Body of pancreas (tissue), 4 donors: ENCODE results near the gene DYSF. TPM values are rescaled to one million over a fixed set of nuclear protein-coding genes. Genes with fewer than 3 reads are reported as not detected.

Experiments
- ATAC-seq: fragments of 150-250 bp; one replicate; pipeline ENCODE4 v1.9.1; 2016
- DNase-seq, 4 donors: peaks; one replicate each; pipeline ENCODE4 v3.0.0-alpha.2; 2019
- H3K27ac ChIP-seq, 4 donors: fragments of 200-600 bp; sonication (generic); 1 replicate in 3 of 4; 2 replicates in 1 of 4; pipeline versions ENCODE4 v1.5.1 to v1.6.1; 2016 to 2019; ENCODE audit warnings: mild to moderate bottlenecking in 1 of 4, mixed read lengths in 1 of 4, moderate library complexity in 1 of 4
- H3K27me3 ChIP-seq, 2 donors: fragments of 200-600 bp; sonication (generic); one replicate each; pipeline ENCODE4 v1.6.0; 2016; ENCODE audit warnings: mild to moderate bottlenecking in 1 of 2
- H3K36me3 ChIP-seq, 2 donors: fragments of 200-600 bp; sonication (generic); replicated peaks in 1 of 2; 2 replicates each; pipeline ENCODE4 v1.5.1; 2016; ENCODE audit warnings: low read depth in 2 of 2; ENCODE audit not compliant: insufficient read depth in 1 of 2
- H3K4me1 ChIP-seq: fragments of 200-600 bp; sonication (generic); one replicate; pipeline ENCODE4 v1.6.0; 2016
- H3K4me3 ChIP-seq, 2 donors: fragments of 200-600 bp; sonication (generic); 1 replicate in 1 of 2; 2 replicates in 1 of 2; pipeline ENCODE4 v1.5.1; 2016 to 2019
- H3K9me3 ChIP-seq, 3 donors: fragments of 200-600 bp; sonication (generic); 1 replicate in 2 of 3; 2 replicates in 1 of 3; pipeline ENCODE4 v1.5.1; 2016
- CTCF ChIP-seq, 7 experiments: fragments of 450-650 bp in 4 of 7; fragments of 200-600 bp in 3 of 7; sonication (generic) in 3 of 7; IDR thresholded peaks; one replicate each; pipeline ENCODE4 v1.5.1; 2016 to 2019; ENCODE audit warnings: antibody characterized with exemption in 7 of 7
- POLR2A ChIP-seq, 3 donors: fragments of 450-650 bp; IDR thresholded peaks; one replicate each; pipeline ENCODE4 v1.6.1; 2016; ENCODE audit warnings: antibody characterized with exemption in 3 of 3, mild to moderate bottlenecking in 2 of 3
- WGBS, 2 donors: methylation state at CpG; one replicate each; pipeline ENCODE4 v1.1.5; 2017; 5-methylcytosine and 5-hydroxymethylcytosine counted together
- intact Hi-C: fragments of 100-400 bp; cut with DNase I; formaldehyde crosslinking; loops from one replicate; pipeline ENCODE4 v1.15.1; 2023
- total RNA-seq, 2 donors: library from RNA; depleted of rRNA; stranded (reverse); fragments of >200 nt; gene quantifications; one replicate each; pipeline ENCODE4 v1.1.0, GENCODE V29; 2016

The DYSF gene
- total RNA-seq, 2 donors from 2014 or later = 3.1 to 10.9 TPM

GRCh38 chr2:71555798-71556454 is 102.6 kb downstream of the DYSF start:
- peak; percentile 66 for ATAC-seq

GRCh38 chr2:71556692-71557250 is 103.4 kb downstream of the DYSF start:
- TF ChIP-seq POLR2A (IDR thresholded peaks at IDR 0.05) (no peak), CTCF (IDR thresholded peaks at IDR 0.05) (no peak)
- WGBS, 2 donors = 56 to 65% methylated on average over 5 of the region's 5 CpGs
- no peaks in the 10 kb centered on the region for H3K36me3 ChIP-seq
- H3K27me3 ChIP-seq = no peaks in the 10 kb centered on the region
- H3K27ac ChIP-seq = peak overlapping the region in 3 of 4 donors; percentile 57 to 65 (median 59)
- no peak overlapping the region for H3K4me3 ChIP-seq
- peaks cover 44% of the 10 kb centered on the region for H3K4me1 ChIP-seq
- DNase-seq = no peak
- ATAC-seq = no peak
- H3K9me3 ChIP-seq = no peaks in the 10 kb centered on the region
- intact Hi-C loops = no loop called here

More at GRCh38 chr2:71555798-71556454, 102.6 kb downstream of the DYSF start:
- no peaks in the 10 kb centered on the region for H3K36me3 ChIP-seq
- intact Hi-C loops = no loop called here
- peaks cover 44% of the 10 kb centered on the region for H3K4me1 ChIP-seq
- H3K4me3 ChIP-seq = no peak overlapping the region
- no peaks in the 10 kb centered on the region for H3K27me3 ChIP-seq
- H3K9me3 ChIP-seq = no peaks in the 10 kb centered on the region
- DNase-seq = peak; percentile 31 to 47 (median 40)
- WGBS, 2 donors = 27 to 56% methylated on average over 3 to 21 of the region's 21 CpGs
- TF ChIP-seq CTCF (IDR thresholded peaks at IDR 0.05) (no peak), POLR2A (IDR thresholded peaks at IDR 0.05) (no peak)
- H3K27ac ChIP-seq = peak overlapping the region; percentile 13 to 65 (median 58)

GRCh38 chr2:71557321-71557720 is 104.0 kb downstream of the DYSF start:
- no peak for DNase-seq
- H3K36me3 ChIP-seq = no peaks in the 10 kb centered on the region
- 74 to 75% methylated on average over 6 of the region's 6 CpGs for WGBS, 2 donors

GRCh38 chr2:71558300-71559051 is 105.1 kb downstream of the DYSF start:
- intact Hi-C loops = no loop called here
- peak; percentile 33 to 52 (median 44) for DNase-seq

More at GRCh38 chr2:71557321-71557720, 104.0 kb downstream of the DYSF start:
- TF ChIP-seq POLR2A (IDR thresholded peaks at IDR 0.05) (no peak), CTCF (IDR thresholded peaks at IDR 0.05) (no peak)
- Histone ChIP-seq H3K4me1 (peaks cover 44% of the 10 kb centered on the region), H3K4me3 (no peak overlapping the region), H3K27ac (peak overlapping the region in 3 of 4 donors; percentile 8 to 65 (median 57)), H3K27me3 (no peaks in the 10 kb centered on the region), H3K9me3 (no peaks in the 10 kb centered on the region)
- intact Hi-C loops = no loop called here
- no peak for ATAC-seq

More at GRCh38 chr2:71558300-71559051, 105.1 kb downstream of the DYSF start:
- peaks cover 44% of the 10 kb centered on the region for H3K4me1 ChIP-seq
- WGBS, 2 donors = 75 to 84% methylated on average over 7 to 9 of the region's 10 CpGs
- ATAC-seq = peak; percentile 74
- H3K27ac ChIP-seq = peak overlapping the region in 3 of 4 donors; percentile 46 to 79 (median 58)
- no peaks in the 10 kb centered on the region for H3K36me3 ChIP-seq
- H3K4me3 ChIP-seq = no peak overlapping the region
- no peaks in the 10 kb centered on the region for H3K9me3 ChIP-seq
- no peaks in the 10 kb centered on the region for H3K27me3 ChIP-seq
- TF ChIP-seq CTCF (IDR thresholded peaks at IDR 0.05) (no peak), POLR2A (IDR thresholded peaks at IDR 0.05) (peak in 1 of 3 donors; percentile 55)
